Tibial nerve (tissue), 4 donors: Measurements from ENCODE around the gene AFG3L2. TPM values are rescaled to one million over a fixed set of nuclear protein-coding genes. Genes with fewer than 3 reads are reported as not detected.

ENCODE experiments used
- DNase-seq, 2 donors: peaks; one replicate each; pipeline ENCODE4 v3.0.0-alpha.2; 2019; ENCODE audit warnings: low spot score in 2 of 2
- H3K27ac ChIP-seq, 4 donors: fragments of 200-600 bp; sonication (generic) in 3 of 4; one replicate each; pipeline ENCODE4 v1.5.1; 2017 to 2019; ENCODE audit warnings: mild to moderate bottlenecking in 1 of 4
- H3K27me3 ChIP-seq, 2 donors: fragments of 200-600 bp; sonication (generic) in 1 of 2; one replicate each; pipeline versions ENCODE4 v1.5.1 to v1.6.0; 2017 to 2019
- H3K36me3 ChIP-seq, 3 donors: fragments of 200-600 bp; sonication (generic); one replicate each; pipeline ENCODE4 v1.5.1; 2018 to 2019
- H3K4me1 ChIP-seq, 4 donors: fragments of 200-600 bp; sonication (generic) in 3 of 4; one replicate each; pipeline ENCODE4 v1.5.1; 2017 to 2019
- H3K4me3 ChIP-seq, 4 donors: fragments of 200-600 bp; sonication (generic) in 3 of 4; one replicate each; pipeline ENCODE4 v1.5.1; 2017 to 2019; ENCODE audit warnings: mild to moderate bottlenecking in 1 of 4, moderate library complexity in 1 of 4
- H3K9me3 ChIP-seq, 4 donors: fragments of 200-600 bp; sonication (generic) in 3 of 4; one replicate each; pipeline ENCODE4 v1.5.1; 2017 to 2019
- EP300 ChIP-seq, 2 donors: sonication (generic); formaldehyde crosslinking; IDR thresholded peaks; one replicate each; pipeline ENCODE4 v1.6.1; 2017; ENCODE audit warnings: antibody characterized with exemption in 2 of 2, mild to moderate bottlenecking in 1 of 2
- POLR2A ChIP-seq, 2 donors: fragments of 450-650 bp; IDR thresholded peaks; one replicate each; pipeline ENCODE4 v1.6.1; 2017; ENCODE audit warnings: antibody characterized with exemption in 2 of 2, mild to moderate bottlenecking in 2 of 2, moderate library complexity in 2 of 2
- WGBS, 2 donors: methylation state at CpG; one replicate each; pipeline ENCODE4 v1.1.5; 2018; 5-methylcytosine and 5-hydroxymethylcytosine counted together
- total RNA-seq, 4 donors: library from RNA; depleted of rRNA; stranded (reverse); fragments of >200 nt; gene quantifications; one replicate each; pipeline ENCODE4 v1.1.0, GENCODE V29; 2016
- TF ChIP-seq, protein P1 (sequence below), 5 experiments: fragments of 200-600 bp in 3 of 5; fragments of 450-650 bp in 2 of 5; sonication (generic) in 3 of 5; IDR thresholded peaks; one replicate each; pipeline ENCODE4 v1.5.1; 2016 to 2019; ENCODE audit warnings: antibody characterized with exemption in 5 of 5, mild to moderate bottlenecking in 3 of 5, moderate library complexity in 2 of 5

AFG3L2 gene
- total RNA-seq, 4 donors from 2014 or later = 35.7 to 54.8 (median 42.5) TPM

DNA sequence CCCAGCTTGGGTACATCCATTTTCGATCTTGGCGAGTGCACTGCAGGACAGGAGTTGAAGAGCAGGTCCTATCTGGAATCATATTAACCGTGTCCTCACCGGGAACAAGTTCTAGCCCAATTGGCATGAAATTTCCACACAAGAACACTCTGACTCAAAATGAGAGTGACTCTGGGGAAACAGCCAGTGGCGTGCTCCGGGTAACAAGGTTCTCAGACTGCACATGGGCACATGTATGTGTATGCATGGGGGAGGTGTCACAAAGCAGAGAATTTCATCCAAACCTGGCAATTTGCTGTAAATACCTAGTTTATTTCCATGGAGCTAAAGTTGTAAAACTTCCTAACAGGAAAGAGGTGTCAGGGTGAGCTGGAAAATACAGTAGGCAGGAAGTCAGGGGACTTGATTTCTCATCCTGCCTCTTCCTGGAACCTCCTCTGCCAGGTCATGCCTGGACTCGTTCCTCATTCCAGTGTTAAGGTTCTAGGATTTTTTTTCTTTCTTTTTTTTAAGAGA is 67.3 kb downstream of the AFG3L2 start:
- no peak for TF ChIP-seq EP300 (IDR thresholded peaks at IDR 0.05)
- TF ChIP-seq POLR2A (IDR thresholded peaks at IDR 0.05) = no peak
- TF ChIP-seq, protein P1, sequence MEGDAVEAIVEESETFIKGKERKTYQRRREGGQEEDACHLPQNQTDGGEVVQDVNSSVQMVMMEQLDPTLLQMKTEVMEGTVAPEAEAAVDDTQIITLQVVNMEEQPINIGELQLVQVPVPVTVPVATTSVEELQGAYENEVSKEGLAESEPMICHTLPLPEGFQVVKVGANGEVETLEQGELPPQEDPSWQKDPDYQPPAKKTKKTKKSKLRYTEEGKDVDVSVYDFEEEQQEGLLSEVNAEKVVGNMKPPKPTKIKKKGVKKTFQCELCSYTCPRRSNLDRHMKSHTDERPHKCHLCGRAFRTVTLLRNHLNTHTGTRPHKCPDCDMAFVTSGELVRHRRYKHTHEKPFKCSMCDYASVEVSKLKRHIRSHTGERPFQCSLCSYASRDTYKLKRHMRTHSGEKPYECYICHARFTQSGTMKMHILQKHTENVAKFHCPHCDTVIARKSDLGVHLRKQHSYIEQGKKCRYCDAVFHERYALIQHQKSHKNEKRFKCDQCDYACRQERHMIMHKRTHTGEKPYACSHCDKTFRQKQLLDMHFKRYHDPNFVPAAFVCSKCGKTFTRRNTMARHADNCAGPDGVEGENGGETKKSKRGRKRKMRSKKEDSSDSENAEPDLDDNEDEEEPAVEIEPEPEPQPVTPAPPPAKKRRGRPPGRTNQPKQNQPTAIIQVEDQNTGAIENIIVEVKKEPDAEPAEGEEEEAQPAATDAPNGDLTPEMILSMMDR (IDR thresholded peaks at IDR 0.05) = no peak
- H3K4me3 ChIP-seq = peak overlapping the region; percentile 69 to 95 (median 80)
- H3K36me3 ChIP-seq = peaks cover 0 to 48% (median 6%) of the 10 kb centered on the region in 3 donors
- H3K4me1 ChIP-seq = peaks cover 0 to 53% (median 17%) of the 10 kb centered on the region in 4 donors
- H3K27ac ChIP-seq = peak overlapping the region in 3 of 4 donors; percentile 26 to 99 (median 99)
- DNase-seq = no peak
- 55 to 56% methylated on average over 7 of the region's 7 CpGs for WGBS, 2 donors
- H3K27me3 ChIP-seq = no peaks in the 10 kb centered on the region
- peaks cover 0 to 8% (median 4%) of the 10 kb centered on the region in 4 donors for H3K9me3 ChIP-seq

DNA sequence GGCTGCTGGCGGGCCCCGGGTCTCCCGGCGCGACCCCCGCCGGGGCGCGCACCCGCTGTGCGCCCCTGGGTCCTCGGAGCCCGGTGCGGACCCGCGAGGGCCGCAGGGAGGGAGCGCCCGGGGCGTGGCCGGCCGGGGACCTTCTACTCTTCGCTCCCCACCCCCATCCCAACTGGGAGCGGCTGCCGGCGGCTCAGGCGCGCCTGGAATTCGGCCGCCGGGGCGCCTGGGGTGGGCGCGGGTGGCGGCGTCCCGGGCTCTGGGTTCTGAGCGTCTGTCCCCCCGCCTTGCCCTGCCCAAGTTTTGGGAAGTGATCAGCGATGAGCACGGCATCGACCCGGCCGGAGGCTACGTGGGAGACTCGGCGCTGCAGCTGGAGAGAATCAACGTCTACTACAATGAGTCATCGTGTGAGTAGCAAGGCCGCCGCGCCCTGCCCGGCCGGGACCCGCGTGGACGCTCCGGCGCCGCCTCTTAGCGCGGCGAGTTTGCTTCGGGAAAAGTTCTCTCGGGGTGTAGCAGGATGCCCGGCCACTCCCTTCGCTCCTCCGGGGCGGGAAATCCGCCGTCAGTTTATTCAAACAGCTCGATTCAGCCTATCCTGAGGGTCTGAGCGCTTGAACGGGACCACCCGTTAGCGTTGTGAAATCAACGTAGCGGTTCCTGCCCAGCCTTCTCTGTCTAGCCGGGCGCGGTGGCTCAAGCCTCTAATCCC is 68.5 kb downstream of the AFG3L2 start:
- H3K4me1 ChIP-seq = peaks cover 0 to 41% (median 15%) of the 10 kb centered on the region in 4 donors
- peaks cover 0 to 8% (median 4%) of the 10 kb centered on the region in 4 donors for H3K9me3 ChIP-seq
- H3K27me3 ChIP-seq = no peaks in the 10 kb centered on the region
- WGBS, 2 donors = 0 to 1% methylated on average over 19 to 59 of the region's 81 CpGs
- H3K4me3 ChIP-seq = peak overlapping the region; percentile 69 to 95 (median 80)
- H3K36me3 ChIP-seq = peaks cover 0 to 36% (median 6%) of the 10 kb centered on the region in 3 donors
- H3K27ac ChIP-seq = peak overlapping the region; percentile 92 to 99 (median 96)
- TF ChIP-seq EP300 (IDR thresholded peaks at IDR 0.05) (peak in 1 of 2 donors; percentile 83), POLR2A (IDR thresholded peaks at IDR 0.05) (peak in 1 of 2 donors; percentile 47)
- TF ChIP-seq, protein P1 (IDR thresholded peaks at IDR 0.05) = no peak
- peak; percentile 69 to 73 for DNase-seq

DNA sequence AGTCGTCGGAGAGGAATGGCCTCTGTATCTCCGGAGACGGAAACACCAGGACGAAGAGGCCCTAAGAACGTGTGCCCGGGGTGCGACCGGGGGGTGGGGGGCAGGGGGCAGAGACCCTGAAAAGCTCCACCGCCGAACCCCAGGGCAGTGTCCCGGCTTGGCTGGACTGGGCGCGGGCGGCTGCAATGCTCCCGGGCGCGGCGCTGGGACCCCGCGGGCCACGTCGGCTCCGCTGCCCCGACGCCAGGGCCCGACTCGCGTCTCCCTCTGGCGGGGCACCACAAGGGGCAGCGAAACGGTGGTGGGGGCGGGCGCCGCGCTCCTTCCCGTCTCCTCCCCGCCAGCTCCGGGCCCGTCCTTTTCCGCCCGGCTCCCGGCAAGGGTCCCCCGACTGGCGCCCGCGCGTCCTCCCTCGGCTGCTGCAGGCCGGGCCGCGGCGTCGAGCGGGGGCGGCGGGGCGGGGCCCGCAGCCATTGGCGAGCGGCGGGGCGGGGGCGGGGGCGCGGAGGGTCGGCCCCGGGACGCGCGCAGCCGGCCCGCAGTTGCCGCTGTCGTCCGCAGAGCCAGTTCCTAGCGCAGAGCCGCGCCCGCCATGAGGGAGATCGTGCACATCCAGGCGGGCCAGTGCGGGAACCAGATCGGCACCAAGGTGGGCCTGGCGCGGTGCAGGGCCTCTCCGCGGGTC is 69.2 kb downstream of the AFG3L2 start, which contains the start of gene TUBB6:
Gene TUBB6, plus strand, starts transcription at position 541 of the 685 bp plus-strand sequence. Its CDS starts 52 bp downstream, at position 593.
- Histone ChIP-seq H3K4me3 (peak within 1 kb of the TSS; percentile 69 to 95 (median 80)), H3K27me3 (no peaks in the 10 kb centered on the region), H3K27ac (peak within 1 kb of the TSS; percentile 92 to 99 (median 96)), H3K36me3 (peaks cover 0 to 29% (median 4%) of the 10 kb centered on the region in 3 donors), H3K9me3 (peaks cover 0 to 8% (median 4%) of the 10 kb centered on the region in 4 donors), H3K4me1 (peaks cover 0 to 36% (median 15%) of the 10 kb centered on the region in 4 donors)
- DNase-seq = peak; percentile 37 to 49
- TF ChIP-seq EP300 (IDR thresholded peaks at IDR 0.05) (no peak), POLR2A (IDR thresholded peaks at IDR 0.05) (peak; percentile 41 to 65)
- TF ChIP-seq, protein P1 (IDR thresholded peaks at IDR 0.05) = peak in 1 of 5 experiments; percentile 29
- WGBS, 2 donors = 0 to 11% methylated on average over 8 to 39 of the region's 88 CpGs

DNA sequence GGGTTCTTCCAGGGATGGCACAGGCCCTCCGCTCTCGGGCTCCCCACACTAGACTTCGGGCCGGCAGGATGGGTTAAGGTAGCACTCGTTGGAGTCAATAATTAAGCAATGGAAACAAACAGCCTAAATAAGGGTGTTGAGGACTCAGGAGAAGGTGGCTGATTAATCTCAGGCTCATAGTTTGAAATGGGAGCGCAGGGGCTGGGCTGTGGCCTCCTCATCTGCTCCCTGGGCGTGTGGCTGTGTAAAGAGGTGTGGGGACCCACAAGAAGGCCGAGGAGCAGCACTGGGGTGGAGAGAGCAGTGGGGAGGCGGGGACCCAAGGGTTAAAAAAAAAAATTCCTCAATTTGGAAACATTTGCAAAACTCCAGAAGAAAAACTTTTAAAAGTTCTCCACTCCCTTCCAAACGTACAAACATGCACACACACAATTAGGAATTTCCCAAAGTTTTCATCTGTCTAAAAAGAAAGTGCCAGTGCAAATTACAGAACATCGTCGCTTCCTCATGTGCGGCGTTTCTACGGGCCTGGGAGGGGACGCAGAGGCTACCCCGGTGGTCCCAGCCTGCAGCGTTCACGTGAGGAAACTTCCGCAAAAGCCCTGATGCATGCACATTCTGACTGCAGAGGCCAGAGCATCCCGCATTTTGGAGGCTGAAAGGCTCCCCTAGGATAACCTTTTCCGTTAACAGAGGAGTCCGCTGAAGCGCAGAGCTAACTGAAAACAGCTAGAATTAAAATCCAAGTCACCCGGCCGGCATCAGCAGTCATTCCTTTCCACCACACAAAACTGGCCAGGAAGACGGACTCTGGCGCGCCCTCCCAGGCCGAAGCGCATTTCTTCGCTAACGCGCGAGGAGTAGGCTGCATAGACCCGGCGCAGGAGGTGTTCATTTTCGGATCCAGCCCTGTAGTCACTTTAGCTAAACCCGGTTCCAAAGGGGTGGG is 70.0 kb downstream of the AFG3L2 start:
- Histone ChIP-seq H3K4me1 (peaks cover 0 to 36% (median 15%) of the 10 kb centered on the region in 4 donors), H3K4me3 (peak overlapping the region; percentile 69 to 95 (median 74)), H3K27ac (peak overlapping the region; percentile 92 to 99 (median 96)), H3K36me3 (peaks cover 0 to 21% (median 4%) of the 10 kb centered on the region in 3 donors), H3K27me3 (no peaks in the 10 kb centered on the region), H3K9me3 (peaks cover 0 to 4% (median under 1%) of the 10 kb centered on the region in 4 donors)
- DNase-seq = peak; percentile 36 to 61
- TF ChIP-seq POLR2A (IDR thresholded peaks at IDR 0.05) (no peak), EP300 (IDR thresholded peaks at IDR 0.05) (peak in 1 of 2 donors; percentile 66)
- WGBS, 2 donors = 17 to 18% methylated on average over 36 to 39 of the region's 39 CpGs
